ENCODE results near the gene ZMAT2. TPM values are rescaled to one million over a fixed set of nuclear protein-coding genes. Genes with fewer than 3 reads are reported as not detected.
"Not testable (repeated sequence)": the region's sequence is repeated elsewhere in the genome, so short reads cannot be mapped to it uniquely, and the experiment has no call there.

The ZMAT2 gene
- total and polyA plus RNA-seq, 12 donors: 27.9 to 73.4 (median 34.4) TPM

GRCh38 chr5:140711794-140712193 is 11.5 kb downstream of the ZMAT2 start:
- ATAC-seq (no peak), DNase-seq (no peak)
- intact Hi-C loops (cut with DNase I): loop anchor here in 3 of 10 donors (5.0 to 10.0 kb wide), 2 partner anchors 339 to 347 kb away; partner anchors contain the start of gene SLC4A9 (in 2 of the 3)
- WGBS, 2 donors: 87 to 91% methylated on average over 1 of the region's 1 CpG
- TF ChIP-seq CTCF (IDR thresholded peaks at IDR 0.05): no peak
- Histone ChIP-seq H3K36me3 (peaks cover 0 to 12% (median 0%) of the 10 kb centered on the region in 9 donors), H3K9me3 (no peaks in the 10 kb centered on the region), H3K27me3 (no peaks in the 10 kb centered on the region), H3K4me1 (peaks cover 0 to 20% (median 4%) of the 10 kb centered on the region in 9 donors), H3K27ac (peak overlapping the region in 3 of 10 donors; percentile 72 to 95 (median 89)), H3K4me3 (peak overlapping the region in 5 of 10 donors; percentile 54 to 77 (median 67))

DNA sequence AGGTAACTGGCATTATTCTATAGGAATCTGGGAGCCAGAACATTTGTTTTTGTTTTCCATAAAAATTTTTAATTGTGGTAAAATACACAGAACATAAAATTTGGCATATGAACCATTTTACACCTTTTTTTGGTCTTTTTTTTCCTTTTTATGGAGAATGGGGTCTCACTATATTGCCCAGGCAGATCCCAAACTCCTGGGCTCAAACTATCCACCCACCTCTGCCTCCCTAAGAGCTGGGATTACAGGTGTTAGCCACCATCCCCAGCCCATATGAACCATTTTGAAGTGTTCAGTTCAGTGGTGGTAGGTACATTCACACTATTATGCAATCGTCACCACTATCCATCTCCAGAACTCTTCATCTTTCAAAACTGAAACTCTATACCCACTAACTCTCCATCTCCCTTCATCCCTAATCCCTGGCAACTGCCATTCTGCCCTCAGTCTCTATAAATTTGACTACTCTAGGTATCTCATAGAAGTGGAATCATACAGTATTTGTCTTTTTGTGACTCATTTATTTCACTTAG is 13.4 kb downstream of the ZMAT2 start:
- WGBS, 2 donors: 71 to 86% methylated on average over 1 of the region's 1 CpG
- TF ChIP-seq CTCF (IDR thresholded peaks at IDR 0.05): no peak
- H3K27ac ChIP-seq: no peak overlapping the region
- H3K9me3 ChIP-seq: no peaks in the 10 kb centered on the region
- H3K4me3 ChIP-seq: no peak overlapping the region
- DNase-seq: no peak
- intact Hi-C loops (cut with DNase I): loop anchor here in 3 of 10 donors (5.0 to 10.0 kb wide), 2 partner anchors 341 to 349 kb away; partner anchors contain the start of gene SLC4A9 (in 2 of the 3)
- peaks cover 0 to 20% (median 4%) of the 10 kb centered on the region in 9 donors for H3K4me1 ChIP-seq
- H3K27me3 ChIP-seq: no peaks in the 10 kb centered on the region
- no peak for ATAC-seq
- no peaks in the 10 kb centered on the region for H3K36me3 ChIP-seq

- H3K27me3 ChIP-seq, ATAC-seq, H3K27ac ChIP-seq, H3K36me3 ChIP-seq, H3K9me3 ChIP-seq, DNase-seq, H3K4me3 ChIP-seq: not testable (repeated sequence)
- WGBS, 2 donors: 89 to 94% methylated on average over 2 of the region's 2 CpGs
- intact Hi-C loops (cut with DNase I): loop anchor here in 3 of 10 donors (5.0 to 10.0 kb wide), 2 partner anchors 351 to 354 kb away; partner anchors contain the start of gene SLC4A9 (in 3 of the 3)
- peaks cover 0 to 16% (median 3%) of the 10 kb centered on the region in 9 donors for H3K4me1 ChIP-seq
Observed at GRCh38 chr5:140716238-140716637, 16.0 kb downstream of the ZMAT2 start.

GRCh38 chr5:140718266-140718592 is 18.0 kb downstream of the ZMAT2 start:
- ATAC-seq: no peak
- no peaks in the 10 kb centered on the region for H3K9me3 ChIP-seq
- no peaks in the 10 kb centered on the region for H3K36me3 ChIP-seq
- H3K4me3 ChIP-seq: peak overlapping the region in 3 of 10 donors; percentile 8 to 39 (median 12)
- TF ChIP-seq CTCF (IDR thresholded peaks at IDR 0.05): no peak
- WGBS, 2 donors: 69 to 76% methylated on average over 7 of the region's 7 CpGs
- peaks cover 0 to 16% (median 0%) of the 10 kb centered on the region in 7 donors for H3K27me3 ChIP-seq
- intact Hi-C loops (cut with DNase I): loop anchor here in 3 of 10 donors (5.0 to 10.0 kb wide), 2 partner anchors 353 to 356 kb away; partner anchors contain the start of gene SLC4A9 (in 3 of the 3)
- peaks cover 0 to 7% (median 0%) of the 10 kb centered on the region in 9 donors for H3K4me1 ChIP-seq
- H3K27ac ChIP-seq: peak overlapping the region in 1 of 10 donors; percentile 45
- no peak for DNase-seq

- intact Hi-C loops (cut with DNase I): loop anchor here in 3 of 10 donors (2.0 to 10.0 kb wide), 3 partner anchors 346 to 348 kb away; no protein-coding TSS in a partner anchor
- H3K4me1 ChIP-seq: not testable (repeated sequence)
Observed at GRCh38 chr5:140720738-140721137, 20.5 kb downstream of the ZMAT2 start.

DNA sequence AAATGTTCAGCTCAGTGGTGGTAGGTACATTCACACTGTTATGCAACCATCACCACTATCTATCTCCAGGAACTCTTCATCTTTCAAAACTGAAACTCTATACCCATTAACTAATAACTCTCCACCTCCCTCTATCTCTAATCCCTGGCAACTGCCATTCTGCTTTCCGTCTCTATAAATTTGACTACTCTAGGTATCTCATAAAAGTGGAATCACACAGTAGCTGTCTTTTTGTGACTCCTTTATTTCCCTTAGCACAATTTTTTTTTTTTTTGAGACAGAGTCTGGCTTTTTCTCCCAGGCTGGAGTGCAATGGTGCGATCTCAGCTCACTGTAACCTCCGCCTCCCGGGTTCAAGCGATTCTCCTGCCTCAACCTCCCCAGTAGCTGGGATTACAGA is 21.1 kb downstream of the ZMAT2 start:
- not testable (repeated sequence) for H3K27ac ChIP-seq, H3K4me1 ChIP-seq, H3K9me3 ChIP-seq, H3K36me3 ChIP-seq, DNase-seq, H3K4me3 ChIP-seq, ATAC-seq
- intact Hi-C loops (cut with DNase I): loop anchor here in 3 of 10 donors (2.0 to 10.0 kb wide), 3 partner anchors 347 to 349 kb away; no protein-coding TSS in a partner anchor
- peaks cover 0 to 34% (median 0%) of the 10 kb centered on the region in 7 donors for H3K27me3 ChIP-seq
- 79 to 80% methylated on average over 5 of the region's 5 CpGs for WGBS, 2 donors

More at GRCh38 chr5:140720738-140721137, 20.5 kb downstream of the ZMAT2 start:
- H3K27me3 ChIP-seq: peaks cover 0 to 32% (median 0%) of the 10 kb centered on the region in 7 donors
- ATAC-seq, H3K27ac ChIP-seq, H3K9me3 ChIP-seq, DNase-seq, H3K36me3 ChIP-seq, H3K4me3 ChIP-seq: not testable (repeated sequence)
- 58 to 67% methylated on average over 6 of the region's 6 CpGs for WGBS, 2 donors
